ENCODE measurements around the gene MLXIP. TPM values are rescaled to one million over a fixed set of nuclear protein-coding genes. Genes with fewer than 3 reads are reported as not detected.

The MLXIP gene
- total and polyA plus RNA-seq, 2 experiments from 2014 or later, result 8.2 to 11.0 TPM

DNA sequence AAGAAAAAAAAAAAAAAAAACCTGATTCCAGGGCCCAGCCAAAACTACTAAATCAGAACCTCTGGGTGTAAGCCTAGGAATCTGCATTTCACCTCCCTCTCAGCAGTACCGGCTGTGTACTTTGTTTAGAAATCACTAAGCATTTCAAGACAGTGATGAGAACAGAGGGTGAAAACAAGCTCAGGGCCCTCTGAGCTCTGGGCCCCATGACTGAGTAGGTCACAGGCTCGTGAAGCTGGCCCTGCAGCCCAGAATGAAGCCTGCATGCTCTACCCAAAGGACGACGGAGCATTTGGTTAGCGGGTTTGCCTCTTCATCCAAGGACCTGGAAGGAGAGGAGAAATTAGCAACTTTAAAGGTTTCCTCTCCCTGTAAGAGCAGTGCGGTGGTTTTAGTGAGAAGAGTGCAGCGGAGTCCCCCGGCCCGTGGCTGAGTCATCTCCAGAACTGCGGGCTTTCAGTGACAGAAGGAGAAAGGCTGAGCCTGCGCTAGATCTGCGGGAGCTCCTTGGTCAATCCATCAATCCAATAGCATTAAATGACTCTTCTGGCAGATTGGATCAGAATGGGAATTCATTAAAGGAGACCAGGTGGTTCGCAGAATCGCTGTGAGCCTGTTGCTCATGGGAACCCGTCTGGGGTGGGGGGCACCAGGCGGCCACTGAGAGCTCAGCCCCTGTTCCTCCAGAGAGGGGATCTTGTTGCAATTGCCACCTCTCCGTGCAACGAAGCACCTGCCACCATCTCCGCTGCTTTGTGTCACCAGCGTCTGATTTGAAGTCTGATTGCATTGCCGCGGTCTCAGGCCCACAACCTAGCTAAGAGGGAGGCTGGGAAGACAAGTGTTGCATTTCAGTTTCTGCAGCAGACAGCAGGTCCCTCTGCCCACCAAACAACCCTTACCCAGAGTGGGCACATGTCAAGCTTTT lies 88.1 kb downstream of the MLXIP start:
- no peak overlapping the region for H3K27ac ChIP-seq
- DNase-seq (ENCODE audit: low read depth in 1 of 2, low spot score in 1 of 2), result no peak
- H3K4me1 ChIP-seq (ENCODE audit: low read depth), result no peaks in the 10 kb centered on the region
- TF ChIP-seq, protein P1, sequence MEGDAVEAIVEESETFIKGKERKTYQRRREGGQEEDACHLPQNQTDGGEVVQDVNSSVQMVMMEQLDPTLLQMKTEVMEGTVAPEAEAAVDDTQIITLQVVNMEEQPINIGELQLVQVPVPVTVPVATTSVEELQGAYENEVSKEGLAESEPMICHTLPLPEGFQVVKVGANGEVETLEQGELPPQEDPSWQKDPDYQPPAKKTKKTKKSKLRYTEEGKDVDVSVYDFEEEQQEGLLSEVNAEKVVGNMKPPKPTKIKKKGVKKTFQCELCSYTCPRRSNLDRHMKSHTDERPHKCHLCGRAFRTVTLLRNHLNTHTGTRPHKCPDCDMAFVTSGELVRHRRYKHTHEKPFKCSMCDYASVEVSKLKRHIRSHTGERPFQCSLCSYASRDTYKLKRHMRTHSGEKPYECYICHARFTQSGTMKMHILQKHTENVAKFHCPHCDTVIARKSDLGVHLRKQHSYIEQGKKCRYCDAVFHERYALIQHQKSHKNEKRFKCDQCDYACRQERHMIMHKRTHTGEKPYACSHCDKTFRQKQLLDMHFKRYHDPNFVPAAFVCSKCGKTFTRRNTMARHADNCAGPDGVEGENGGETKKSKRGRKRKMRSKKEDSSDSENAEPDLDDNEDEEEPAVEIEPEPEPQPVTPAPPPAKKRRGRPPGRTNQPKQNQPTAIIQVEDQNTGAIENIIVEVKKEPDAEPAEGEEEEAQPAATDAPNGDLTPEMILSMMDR (IDR thresholded peaks at IDR 0.05; ENCODE audit: low read depth, low read length), result no peak
- no peaks in the 10 kb centered on the region for H3K9me3 ChIP-seq (ENCODE audit: low read depth)
- H3K27me3 ChIP-seq, result no peaks in the 10 kb centered on the region
- no peak overlapping the region for H3K4me3 ChIP-seq
- H3K36me3 ChIP-seq, result no peaks in the 10 kb centered on the region

DNA sequence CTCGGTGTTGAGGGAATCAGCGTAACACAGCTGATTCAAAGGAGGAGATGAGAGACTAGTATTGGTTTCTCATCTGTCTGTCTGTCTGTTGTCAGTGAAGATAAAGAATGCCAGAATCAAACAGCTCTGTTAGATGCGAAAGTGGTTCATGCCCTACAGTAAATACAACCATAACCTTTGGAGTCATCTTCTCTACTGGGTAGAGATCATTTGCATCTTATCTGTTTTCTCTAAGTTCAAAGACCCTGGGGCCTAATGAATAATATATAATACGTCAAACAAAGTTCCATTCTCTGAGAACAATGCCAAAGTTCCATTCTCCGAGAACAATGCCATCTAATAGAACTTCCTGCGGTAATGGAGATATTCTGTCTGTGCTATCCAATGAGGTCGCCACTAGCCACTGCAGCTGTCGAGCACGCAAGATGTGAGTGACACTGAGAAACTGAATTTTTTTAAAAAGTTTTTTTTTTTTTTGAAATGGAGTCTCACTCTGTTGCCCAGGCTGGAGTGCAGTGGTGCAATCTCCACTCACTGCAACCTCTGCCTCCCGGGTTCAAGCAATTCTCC lies 88.9 kb downstream of the MLXIP start:
- no peak overlapping the region for H3K27ac ChIP-seq
- H3K36me3 ChIP-seq, result no peaks in the 10 kb centered on the region
- TF ChIP-seq, protein P1 (IDR thresholded peaks at IDR 0.05; ENCODE audit: low read depth, low read length), result no peak
- no peaks in the 10 kb centered on the region for H3K9me3 ChIP-seq (ENCODE audit: low read depth)
- no peak for DNase-seq (ENCODE audit: low read depth in 1 of 2, low spot score in 1 of 2)
- no peak overlapping the region for H3K4me3 ChIP-seq
- H3K27me3 ChIP-seq, result no peaks in the 10 kb centered on the region
- H3K4me1 ChIP-seq (ENCODE audit: low read depth), result no peaks in the 10 kb centered on the region

DNA sequence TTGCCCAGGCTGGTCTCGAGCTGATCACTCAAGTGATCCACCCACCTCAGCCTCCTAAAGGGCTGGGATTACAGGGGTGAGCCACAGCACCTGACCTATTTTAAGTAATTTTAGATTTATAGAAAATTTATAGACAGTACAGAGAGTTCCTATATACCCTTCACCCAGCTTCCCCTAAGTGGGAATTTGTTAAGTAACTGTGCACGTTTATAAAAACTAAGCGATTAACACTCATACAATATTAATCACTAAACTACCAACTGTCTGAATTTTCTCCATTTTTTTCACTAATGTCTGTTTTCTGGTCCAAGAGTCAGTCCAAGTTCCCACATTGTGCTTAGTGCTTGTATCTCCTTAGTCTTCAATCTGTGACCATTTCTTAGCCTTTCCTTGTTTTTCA lies 89.9 kb downstream of the MLXIP start:
- H3K4me3 ChIP-seq, result no peak overlapping the region
- H3K9me3 ChIP-seq (ENCODE audit: low read depth), result no peaks in the 10 kb centered on the region
- H3K27me3 ChIP-seq, result no peaks in the 10 kb centered on the region
- TF ChIP-seq, protein P1 (IDR thresholded peaks at IDR 0.05; ENCODE audit: low read depth, low read length), result no peak
- no peak overlapping the region for H3K27ac ChIP-seq
- no peak for DNase-seq (ENCODE audit: low read depth in 1 of 2, low spot score in 1 of 2)
- no peaks in the 10 kb centered on the region for H3K4me1 ChIP-seq (ENCODE audit: low read depth)
- no peaks in the 10 kb centered on the region for H3K36me3 ChIP-seq

DNA sequence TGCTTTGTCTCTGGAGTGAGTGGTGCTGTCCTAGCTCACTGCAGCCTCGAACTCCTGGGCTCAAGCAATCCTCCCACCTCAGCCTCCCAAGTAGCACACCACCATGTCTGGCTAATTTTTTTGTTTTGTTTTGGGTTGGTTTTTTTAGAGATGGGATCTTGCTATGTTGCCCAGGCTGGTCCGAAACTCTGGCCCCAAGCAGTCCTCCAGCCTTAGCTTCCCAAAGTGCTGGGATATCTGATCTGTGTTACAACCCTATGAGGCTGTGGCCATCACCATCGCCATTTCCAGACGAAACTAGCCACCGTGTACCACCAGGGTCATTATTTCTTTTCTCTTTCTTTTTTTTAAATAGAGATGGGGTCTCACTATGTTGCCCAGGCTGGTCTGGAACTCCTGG lies 92.8 kb downstream of the MLXIP start:
- H3K27ac ChIP-seq, result no peak overlapping the region
- no peaks in the 10 kb centered on the region for H3K9me3 ChIP-seq (ENCODE audit: low read depth)
- H3K4me1 ChIP-seq (ENCODE audit: low read depth), result no peaks in the 10 kb centered on the region
- H3K27me3 ChIP-seq, result no peaks in the 10 kb centered on the region
- DNase-seq (ENCODE audit: low read depth in 1 of 2, low spot score in 1 of 2), result no peak
- TF ChIP-seq, protein P1 (IDR thresholded peaks at IDR 0.05; ENCODE audit: low read depth, low read length), result no peak
- no peaks in the 10 kb centered on the region for H3K36me3 ChIP-seq
- no peak overlapping the region for H3K4me3 ChIP-seq

DNA sequence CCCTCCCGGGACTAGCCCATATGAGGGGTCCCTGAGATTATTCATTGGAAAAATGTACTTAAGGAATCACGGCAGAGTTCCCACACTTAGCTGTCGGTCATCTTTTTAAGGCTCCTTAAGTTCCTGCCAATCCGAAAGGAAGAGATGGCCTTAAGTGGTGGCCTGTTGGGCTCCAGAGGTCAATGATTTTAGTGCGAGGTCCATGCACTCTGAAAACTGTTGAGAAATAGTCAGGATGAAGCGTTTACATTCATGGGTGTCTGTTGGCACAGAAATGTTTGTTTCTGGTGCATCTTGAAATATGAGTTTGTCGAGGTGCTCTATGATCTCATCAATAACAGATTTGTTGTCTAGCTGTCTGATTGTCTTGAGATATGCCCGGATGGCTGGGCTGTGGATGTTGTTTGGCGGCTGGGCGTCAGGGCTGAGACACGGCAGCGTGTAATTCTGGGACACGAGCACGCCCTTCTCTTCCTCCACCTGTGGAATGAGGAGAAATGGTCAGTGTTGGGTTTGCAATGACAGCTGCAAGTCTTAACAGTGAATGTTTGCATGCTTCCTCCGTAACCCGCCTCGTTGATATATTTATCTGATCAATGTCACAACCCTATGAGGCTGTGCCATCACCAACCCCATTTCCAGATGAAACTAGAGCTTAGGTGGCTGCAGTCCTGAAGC lies 93.8 kb downstream of the MLXIP start:
- no peak for DNase-seq (ENCODE audit: low read depth in 1 of 2, low spot score in 1 of 2)
- Histone ChIP-seq H3K9me3 (ENCODE audit: low read depth) (no peaks in the 10 kb centered on the region), H3K4me1 (ENCODE audit: low read depth) (no peaks in the 10 kb centered on the region), H3K27me3 (no peaks in the 10 kb centered on the region), H3K27ac (no peak overlapping the region), H3K4me3 (no peak overlapping the region), H3K36me3 (no peaks in the 10 kb centered on the region)
- TF ChIP-seq, protein P1 (IDR thresholded peaks at IDR 0.05; ENCODE audit: low read depth, low read length), result no peak
